Measurements from ENCODE around the gene GIMAP4. TPM values are rescaled to one million over a fixed set of nuclear protein-coding genes. Genes with fewer than 3 reads are reported as not detected.
"Not testable (repeated sequence)": the region's sequence is repeated elsewhere in the genome, so short reads cannot be mapped to it uniquely, and the experiment has no call there.

GIMAP4 gene
- 10 to 100 TPM; 10.1 to 11.1 (median 11.1) TPM for total RNA-seq

DNA sequence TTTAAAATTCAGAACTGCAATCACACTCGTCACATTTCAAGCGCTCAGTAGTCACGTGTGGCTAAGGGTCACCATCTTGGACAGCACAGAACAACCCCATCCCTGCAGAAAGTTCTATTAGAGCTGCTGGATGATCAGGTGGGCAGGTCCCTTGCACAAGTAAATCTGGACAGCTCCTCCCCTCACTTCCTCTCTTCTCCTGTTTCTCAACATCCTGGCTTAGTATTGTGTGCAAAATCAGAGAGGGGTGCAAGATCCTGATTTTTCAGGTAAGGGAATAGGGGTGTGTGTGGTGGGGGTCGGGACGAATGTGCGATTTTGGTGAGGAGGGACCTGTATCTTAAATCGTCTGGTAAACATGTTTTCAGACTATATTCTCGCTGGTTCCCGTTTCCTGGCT, at the start of gene GIMAP4:
Gene GIMAP4 (plus strand): TSS at position 222 of the 400 bp plus-strand sequence. CDS start 2,512 bp downstream, outside the sequence.
- DNase-seq (no peak), ATAC-seq (peak in 1 of 2 donors; percentile 25)
- Mint-ChIP-seq H3K9me3 (peaks cover 5% of the 10 kb centered on the region), H3K27me3 (ENCODE audit: low read depth) (no peaks in the 10 kb centered on the region), H3K36me3 (ENCODE audit: insufficient read depth) (peaks cover 33% of the 10 kb centered on the region), H3K4me1 (ENCODE audit: low read depth) (peaks cover 76% of the 10 kb centered on the region), H3K4me3 (peak within 1 kb of the TSS; percentile 82)

DNA sequence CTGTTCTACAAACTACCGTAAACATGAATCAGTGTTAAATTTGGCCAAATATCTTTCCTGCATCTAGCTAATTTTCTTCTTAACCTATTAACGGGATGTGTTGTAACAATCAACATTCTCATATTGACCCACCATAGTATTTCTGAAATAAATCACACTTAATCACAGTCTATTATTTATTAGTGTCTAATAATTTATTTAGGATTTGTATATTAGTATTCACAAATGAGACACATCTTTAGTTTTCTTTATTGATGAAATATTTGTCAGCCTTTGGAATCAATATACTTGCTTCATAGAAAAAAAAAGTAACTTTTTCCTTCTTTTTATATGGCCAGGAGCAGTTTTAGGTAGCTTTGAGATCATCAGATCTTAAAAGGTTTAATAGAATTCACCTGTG, 47.9 kb upstream of the GIMAP4 start:
- Mint-ChIP-seq H3K4me1 (ENCODE audit: low read depth) (peaks cover 44% of the 10 kb centered on the region), H3K27me3 (ENCODE audit: low read depth) (no peaks in the 10 kb centered on the region), H3K9me3 (peaks cover 5% of the 10 kb centered on the region), H3K36me3 (ENCODE audit: insufficient read depth) (peaks cover 28% of the 10 kb centered on the region), H3K4me3 (peak overlapping the region; percentile 82)
- ATAC-seq, result no peak
- DNase-seq, result no peak

DNA sequence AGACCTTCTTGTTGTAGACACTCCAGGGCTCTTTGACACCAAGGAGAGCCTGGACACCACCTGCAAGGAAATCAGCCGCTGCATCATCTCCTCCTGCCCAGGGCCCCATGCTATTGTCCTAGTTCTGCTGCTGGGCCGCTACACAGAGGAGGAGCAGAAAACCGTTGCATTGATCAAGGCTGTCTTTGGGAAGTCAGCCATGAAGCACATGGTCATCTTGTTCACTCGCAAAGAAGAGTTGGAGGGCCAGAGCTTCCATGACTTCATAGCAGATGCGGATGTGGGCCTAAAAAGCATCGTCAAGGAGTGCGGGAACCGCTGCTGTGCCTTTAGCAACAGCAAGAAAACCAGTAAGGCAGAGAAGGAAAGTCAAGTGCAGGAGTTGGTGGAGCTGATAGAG, 47.0 kb upstream of the GIMAP4 start:
- DNase-seq (no peak), ATAC-seq (peak; percentile 39 to 44)
- Mint-ChIP-seq H3K9me3 (peaks cover 11% of the 10 kb centered on the region), H3K4me3 (peak overlapping the region; percentile 82), H3K27me3 (ENCODE audit: low read depth) (no peaks in the 10 kb centered on the region), H3K36me3 (ENCODE audit: insufficient read depth) (peaks cover 28% of the 10 kb centered on the region), H3K4me1 (ENCODE audit: low read depth) (peaks cover 49% of the 10 kb centered on the region)

DNA sequence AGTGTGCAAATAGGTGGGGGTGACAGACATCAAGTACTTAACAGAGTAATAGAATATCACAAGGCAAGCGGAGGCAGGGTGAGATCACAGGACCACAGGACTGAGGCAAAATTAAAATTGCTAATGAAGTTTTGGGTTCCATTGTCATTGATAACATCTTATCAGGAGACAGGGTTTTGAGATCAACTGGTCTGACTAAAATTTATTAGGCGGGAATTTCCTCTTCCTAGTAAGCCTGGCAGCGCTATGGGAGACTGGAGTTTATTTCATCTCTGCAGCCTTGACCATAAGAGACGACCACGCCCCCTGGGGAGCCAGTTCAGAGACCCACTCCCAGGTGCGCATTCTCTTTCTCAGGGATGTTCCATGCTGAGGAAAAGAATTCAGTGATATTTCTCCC, 44.3 kb upstream of the GIMAP4 start:
- H3K4me3 Mint-ChIP-seq, result peak overlapping the region; percentile 49
- peaks cover 31% of the 10 kb centered on the region for H3K9me3 Mint-ChIP-seq
- ATAC-seq; H3K27me3 Mint-ChIP-seq (ENCODE audit: low read depth); DNase-seq: not testable (repeated sequence)
- peaks cover 65% of the 10 kb centered on the region for H3K4me1 Mint-ChIP-seq (ENCODE audit: low read depth)
- peaks cover 28% of the 10 kb centered on the region for H3K36me3 Mint-ChIP-seq (ENCODE audit: insufficient read depth)

- no peak for DNase-seq
- ATAC-seq, result no peak
- H3K9me3 Mint-ChIP-seq, result peaks cover 42% of the 10 kb centered on the region
- H3K27me3 Mint-ChIP-seq (ENCODE audit: low read depth), result no peaks in the 10 kb centered on the region
- H3K4me3 Mint-ChIP-seq, result no peak overlapping the region
- peaks cover 33% of the 10 kb centered on the region for H3K36me3 Mint-ChIP-seq (ENCODE audit: insufficient read depth)
- peaks cover 57% of the 10 kb centered on the region for H3K4me1 Mint-ChIP-seq (ENCODE audit: low read depth)
Measured at GRCh38 chr7:150524018-150524417, 43.2 kb upstream of the GIMAP4 start.

DNA sequence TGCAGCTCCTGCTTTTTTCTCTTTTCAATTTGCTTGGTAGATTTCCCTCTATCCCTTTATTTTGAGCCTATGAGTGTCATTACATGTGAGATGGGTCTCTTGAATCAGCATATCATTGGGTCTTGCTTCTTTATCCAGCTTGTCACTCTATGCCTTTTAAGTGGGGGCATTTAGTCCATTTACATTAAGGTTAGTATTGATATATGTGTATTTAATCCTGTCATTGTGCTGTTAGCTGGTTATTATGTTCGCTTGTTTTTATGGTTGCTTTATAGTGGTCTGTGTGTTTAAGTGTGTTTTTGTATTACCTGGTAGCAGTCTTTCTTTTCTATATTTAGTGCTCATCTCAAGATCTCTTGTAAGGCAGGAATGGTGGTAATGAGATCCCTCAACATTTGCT, 35.5 kb upstream of the GIMAP4 start:
- Mint-ChIP-seq H3K36me3 (ENCODE audit: insufficient read depth) (peaks cover 17% of the 10 kb centered on the region), H3K9me3 (peaks cover 56% of the 10 kb centered on the region), H3K4me3 (no peak overlapping the region), H3K27me3 (ENCODE audit: low read depth) (no peaks in the 10 kb centered on the region), H3K4me1 (ENCODE audit: low read depth) (peaks cover 11% of the 10 kb centered on the region)
- no peak for DNase-seq
- no peak for ATAC-seq

DNA sequence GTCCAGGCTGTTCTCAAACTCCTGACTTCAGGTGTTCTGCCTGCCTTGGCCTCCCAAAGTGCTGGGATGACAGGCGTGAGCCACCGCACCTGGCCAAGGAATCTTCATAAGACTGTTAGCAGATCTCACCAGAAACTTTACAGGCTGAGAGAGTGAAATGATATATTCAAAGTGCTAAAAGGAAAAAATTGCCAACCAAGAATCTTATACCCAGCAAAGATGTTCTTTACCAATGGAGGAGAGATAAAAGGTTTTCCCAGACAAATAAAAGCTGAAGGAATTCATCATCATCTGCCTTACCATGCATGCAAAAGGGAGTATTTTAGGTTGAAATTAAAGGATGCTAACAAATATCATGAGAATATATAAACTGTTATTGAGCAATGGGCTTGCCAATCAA, 28.9 kb upstream of the GIMAP4 start:
- no peak for ATAC-seq
- Mint-ChIP-seq H3K36me3 (ENCODE audit: insufficient read depth) (peaks cover 4% of the 10 kb centered on the region), H3K4me1 (ENCODE audit: low read depth) (peaks cover 11% of the 10 kb centered on the region), H3K9me3 (peaks cover 29% of the 10 kb centered on the region), H3K27me3 (ENCODE audit: low read depth) (no peaks in the 10 kb centered on the region), H3K4me3 (no peak overlapping the region)
- DNase-seq, result no peak

DNA sequence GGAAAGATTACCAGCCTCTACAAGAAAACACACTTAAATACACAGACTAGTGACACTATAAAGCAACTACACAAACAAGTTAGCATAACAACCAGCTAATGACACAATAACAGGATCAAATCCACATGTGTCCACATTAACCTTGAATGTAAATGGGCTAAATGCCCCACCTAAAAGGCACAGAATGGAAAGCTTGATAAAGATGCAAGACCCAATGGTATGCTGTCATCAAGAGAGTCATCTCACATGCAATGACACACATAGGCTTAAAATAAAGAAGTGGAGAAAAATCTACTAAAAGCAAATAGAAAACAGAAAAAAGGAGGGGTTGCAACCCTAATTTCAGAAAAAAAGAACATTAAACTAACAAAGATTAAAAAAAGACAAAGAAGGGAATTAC, 14.0 kb upstream of the GIMAP4 start:
- H3K36me3 Mint-ChIP-seq (ENCODE audit: insufficient read depth), result peaks cover 16% of the 10 kb centered on the region
- H3K27me3 Mint-ChIP-seq (ENCODE audit: low read depth), result no peaks in the 10 kb centered on the region
- DNase-seq (no peak), ATAC-seq (no peak)
- peaks cover 35% of the 10 kb centered on the region for H3K9me3 Mint-ChIP-seq
- H3K4me1 Mint-ChIP-seq (ENCODE audit: low read depth), result peaks cover 63% of the 10 kb centered on the region
- no peak overlapping the region for H3K4me3 Mint-ChIP-seq

- Mint-ChIP-seq H3K27me3 (ENCODE audit: low read depth) (no peaks in the 10 kb centered on the region), H3K36me3 (ENCODE audit: insufficient read depth) (peaks cover 16% of the 10 kb centered on the region), H3K9me3 (peaks cover 39% of the 10 kb centered on the region), H3K4me1 (ENCODE audit: low read depth) (peaks cover 75% of the 10 kb centered on the region), H3K4me3 (peak overlapping the region; percentile 58)
- peak in 1 of 2 donors; percentile 54 for ATAC-seq
- no peak for DNase-seq
Measured at GRCh38 chr7:150556521-150557138, 10.6 kb upstream of the GIMAP4 start.

GRCh38 chr7:150560486-150560885, 6.7 kb upstream of the GIMAP4 start:
- Mint-ChIP-seq H3K4me1 (ENCODE audit: low read depth) (peaks cover 74% of the 10 kb centered on the region), H3K9me3 (peaks cover 16% of the 10 kb centered on the region), H3K4me3 (no peak overlapping the region), H3K36me3 (ENCODE audit: insufficient read depth) (peaks cover 3% of the 10 kb centered on the region), H3K27me3 (ENCODE audit: low read depth) (no peaks in the 10 kb centered on the region)
- DNase-seq, result no peak
- ATAC-seq, result no peak

DNA sequence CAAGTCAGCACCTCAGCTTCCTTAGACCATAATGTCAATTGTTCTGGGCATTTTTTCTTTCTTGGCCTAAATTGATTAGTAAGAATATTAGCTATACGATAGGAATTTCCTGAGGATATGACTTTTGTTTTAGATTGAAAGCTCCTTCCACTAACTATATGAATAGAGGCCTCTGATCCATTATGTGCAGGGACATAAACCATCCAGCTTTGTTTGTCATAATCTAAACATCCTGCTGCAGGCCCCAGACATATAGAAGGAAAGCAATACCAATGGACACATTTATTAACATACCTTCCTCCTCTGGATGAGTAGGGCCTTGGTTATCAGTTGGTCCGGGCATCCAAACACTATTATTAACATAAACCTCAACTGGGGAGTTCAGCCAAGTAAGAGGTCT, 4.3 kb upstream of the GIMAP4 start:
- ATAC-seq (no peak), DNase-seq (no peak)
- Mint-ChIP-seq H3K9me3 (peaks cover 16% of the 10 kb centered on the region), H3K36me3 (ENCODE audit: insufficient read depth) (peaks cover 3% of the 10 kb centered on the region), H3K27me3 (ENCODE audit: low read depth) (no peaks in the 10 kb centered on the region), H3K4me3 (peak overlapping the region; percentile 70), H3K4me1 (ENCODE audit: low read depth) (peaks cover 77% of the 10 kb centered on the region)

- H3K4me1 Mint-ChIP-seq (ENCODE audit: low read depth), result peaks cover 73% of the 10 kb centered on the region
- DNase-seq (no peak), ATAC-seq (peak; percentile 37 to 45)
- peaks cover 16% of the 10 kb centered on the region for H3K9me3 Mint-ChIP-seq
- H3K4me3 Mint-ChIP-seq, result peak overlapping the region; percentile 70
- H3K36me3 Mint-ChIP-seq (ENCODE audit: insufficient read depth), result peaks cover 6% of the 10 kb centered on the region
- H3K27me3 Mint-ChIP-seq (ENCODE audit: low read depth), result no peaks in the 10 kb centered on the region
Measured at GRCh38 chr7:150564006-150564405, 3.2 kb upstream of the GIMAP4 start.

- no peaks in the 10 kb centered on the region for H3K27me3 Mint-ChIP-seq (ENCODE audit: low read depth)
- DNase-seq, result no peak
- peaks cover 16% of the 10 kb centered on the region for H3K9me3 Mint-ChIP-seq
- H3K4me1 Mint-ChIP-seq (ENCODE audit: low read depth), result peaks cover 77% of the 10 kb centered on the region
- peak overlapping the region; percentile 70 for H3K4me3 Mint-ChIP-seq
- peaks cover 11% of the 10 kb centered on the region for H3K36me3 Mint-ChIP-seq (ENCODE audit: insufficient read depth)
- ATAC-seq, result no peak
Measured at GRCh38 chr7:150564566-150564965, 2.6 kb upstream of the GIMAP4 start.

- peaks cover 16% of the 10 kb centered on the region for H3K36me3 Mint-ChIP-seq (ENCODE audit: insufficient read depth)
Measured at GRCh38 chr7:150565239-150565638, 2.0 kb upstream of the GIMAP4 start.

GRCh38 chr7:150566123-150566522, 1.1 kb upstream of the GIMAP4 start:
- peaks cover 4% of the 10 kb centered on the region for H3K9me3 Mint-ChIP-seq
- no peak for ATAC-seq
- H3K4me3 Mint-ChIP-seq, result peak overlapping the region; percentile 82
- H3K36me3 Mint-ChIP-seq (ENCODE audit: insufficient read depth), result peaks cover 22% of the 10 kb centered on the region
- no peaks in the 10 kb centered on the region for H3K27me3 Mint-ChIP-seq (ENCODE audit: low read depth)
- peaks cover 80% of the 10 kb centered on the region for H3K4me1 Mint-ChIP-seq (ENCODE audit: low read depth)
- no peak for DNase-seq

More at GRCh38 chr7:150565239-150565638, 2.0 kb upstream of the GIMAP4 start:
- Mint-ChIP-seq H3K4me3 (peak overlapping the region; percentile 70), H3K9me3 (peaks cover 12% of the 10 kb centered on the region), H3K27me3 (ENCODE audit: low read depth) (no peaks in the 10 kb centered on the region), H3K4me1 (ENCODE audit: low read depth) (peaks cover 80% of the 10 kb centered on the region)
- ATAC-seq (no peak), DNase-seq (no peak)

All from activated T-cell treated with anti-CD3 and anti-CD28 coated beads, Interleukin-2, amount 50 U/mL, for 4 hours (primary cell).